SK-N-SH (cell line): ENCODE measurements around the gene GALM.

ENCODE experiments used
- FOXJ3 ChIP-seq: sonication (generic); formaldehyde crosslinking; IDR thresholded peaks from 2 replicates; pipeline ENCODE4 v1.5.1; 2020; ENCODE audit warnings: mild to moderate bottlenecking, missing genetic modification reagents
- POLR2AphosphoS5 ChIP-seq: IDR thresholded peaks from 2 replicates; pipeline ENCODE4 v1.6.1; 2012; ENCODE audit warnings: low read depth, low read length

DNA sequence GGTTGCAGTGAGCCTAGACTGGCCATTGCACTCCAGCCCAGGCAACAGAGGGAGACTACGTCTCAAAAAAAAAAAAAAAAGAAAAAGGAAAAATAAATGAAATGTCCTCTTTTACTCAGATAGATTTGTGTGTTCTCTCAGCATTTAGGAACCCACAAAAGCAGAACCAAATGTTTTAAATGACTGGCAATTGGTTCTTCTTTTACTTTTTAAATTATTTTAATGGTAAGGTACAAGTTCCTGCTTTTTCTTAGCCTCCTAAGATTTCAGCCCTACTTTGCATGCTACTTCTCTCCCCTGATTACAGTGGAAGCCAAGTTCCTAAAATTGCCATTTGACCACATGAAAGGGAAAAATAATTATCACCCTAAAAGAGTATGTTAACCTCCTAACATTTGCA lies 61.7 kb downstream of the GALM start:
- TF ChIP-seq POLR2AphosphoS5 (no peak), FOXJ3 (no peak)
